HepG2 (cell line): ENCODE measurements around the gene COQ9. TPM values are rescaled to one million over a fixed set of nuclear protein-coding genes. Genes with fewer than 3 reads are reported as not detected.

Experiments used
- KLF16 ChIP-seq, 2 experiments: sonication (generic) in 1 of 2; formaldehyde crosslinking in 1 of 2; IDR thresholded peaks; 2 replicates each; pipeline versions ENCODE4 v1.6.1 to v1.8.0; 2016 to 2023; ENCODE audit warnings: missing genetic modification reagents in 2 of 2, missing compliant biosample characterization in 1 of 2
- NCOR1 ChIP-seq: fragments of 200-600 bp; sonication (generic); IDR thresholded peaks from 2 replicates; pipeline ENCODE4 v1.7.0; 2017; ENCODE audit warnings: antibody characterized with exemption, low read length, borderline replicate concordance
- REPIN1 ChIP-seq: sonication (generic); formaldehyde crosslinking; IDR thresholded peaks from 2 replicates; pipeline ENCODE4 v1.8.0; 2022; ENCODE audit warnings: missing genetic modification reagents, low read depth, mild to moderate bottlenecking, borderline replicate concordance
- RFX1 ChIP-seq: fragments of 450-650 bp; IDR thresholded peaks from 2 replicates; pipeline ENCODE4 v1.6.1; 2017
- RFX5 ChIP-seq: IDR thresholded peaks from 2 replicates; pipeline ENCODE4 v1.6.1; 2011; ENCODE audit warnings: low read depth, low read length, improper control_type of control experiment
- XRCC5 ChIP-seq: fragments of 200-400 bp; formaldehyde crosslinking; optimal IDR thresholded peaks from 2 replicates; pipeline ENCODE3; 2017; ENCODE audit warnings: mild to moderate bottlenecking, low read length
- YEATS2 ChIP-seq: sonication (generic); formaldehyde crosslinking; IDR thresholded peaks from 2 replicates; pipeline ENCODE4 v1.4.0; 2020; ENCODE audit warnings: missing genetic modification reagents, borderline replicate concordance
- ZNF337 ChIP-seq: sonication (generic); formaldehyde crosslinking; IDR thresholded peaks from 2 replicates; pipeline ENCODE4 v1.5.1; 2020; ENCODE audit warnings: missing genetic modification reagents, low read depth, mild to moderate bottlenecking, borderline replicate concordance
- ZNF562 ChIP-seq: sonication (generic); formaldehyde crosslinking; IDR thresholded peaks from 2 replicates; pipeline ENCODE4 v1.8.0; 2022; ENCODE audit warnings: missing genetic modification reagents, borderline replicate concordance
- ZNF616 ChIP-seq: sonication (generic); formaldehyde crosslinking; IDR thresholded peaks from 2 replicates; pipeline ENCODE4 v1.5.0; 2020; ENCODE audit warnings: low read depth, mild to moderate bottlenecking, missing genetic modification reagents
- ZNF619 ChIP-seq: sonication (generic); formaldehyde crosslinking; IDR thresholded peaks from 2 replicates; pipeline ENCODE4 v1.4.0; 2020; ENCODE audit warnings: mild to moderate bottlenecking, missing genetic modification reagents
- ZNF724P ChIP-seq: sonication (generic); formaldehyde crosslinking; IDR thresholded peaks from 2 replicates; pipeline ENCODE4 v1.8.0; 2022; ENCODE audit warnings: missing genetic modification reagents, borderline replicate concordance
- ZNF75D ChIP-seq: sonication (generic); formaldehyde crosslinking; IDR thresholded peaks from 2 replicates; pipeline ENCODE4 v1.8.1; 2023; ENCODE audit warnings: missing genetic modification reagents, mild to moderate bottlenecking, borderline replicate concordance
- ZZZ3 ChIP-seq: sonication (generic); formaldehyde crosslinking; IDR thresholded peaks from 2 replicates; pipeline ENCODE4 v1.4.0; 2020; ENCODE audit warnings: missing genetic modification reagents, mild to moderate bottlenecking, borderline replicate concordance
- polyA plus RNA-seq, 8 experiments: library from polyadenylated mRNA; depleted of rRNA in 3 of 8; stranded (reverse) in 7 of 8; unstranded in 1 of 8; fragments of >200 nt; fragmentation: Illumina TruSeq in 4 of 8; extraction: Trizol in 4 of 8; gene quantifications; 2 replicates each; pipeline versions ENCODE4 v1.2.1 to v1.2.3, GENCODE V29; 2011 to 2016; ENCODE audit warnings: low read depth in 4 of 8, missing spikeins in 1 of 8, mixed read lengths in 1 of 8; ENCODE audit not compliant: insufficient read depth in 1 of 8
- total RNA-seq, 5 experiments: library from RNA; depleted of rRNA; stranded (reverse); fragments of >200 nt; fragmentation: Illumina TruSeq; extraction: Trizol; gene quantifications; 2 replicates each; pipeline ENCODE4 v1.2.3, GENCODE V29; 2016; ENCODE audit warnings: low read depth in 1 of 5
- TF ChIP-seq, protein P1 (sequence below): sonication (generic); formaldehyde crosslinking; IDR thresholded peaks from 2 replicates; pipeline ENCODE4 v1.9.0; 2021; ENCODE audit warnings: missing genetic modification reagents, borderline replicate concordance
- TF ChIP-seq, protein P2 (sequence below): sonication (generic); formaldehyde crosslinking; IDR thresholded peaks from 2 replicates; pipeline ENCODE4 v1.4.0; 2020; ENCODE audit warnings: missing genetic modification reagents
- TF ChIP-seq, protein P3 (sequence below): conservative IDR thresholded peaks from 2 replicates; pipeline ENCODE4 v1.6.1; 2018; ENCODE audit warnings: missing genetic modification reagents
- TF ChIP-seq, protein P4 (sequence below): sonication (generic); formaldehyde crosslinking; IDR thresholded peaks from 2 replicates; pipeline ENCODE4 v1.4.0; 2020; ENCODE audit warnings: mild to moderate bottlenecking, low read depth, missing genetic modification reagents

The COQ9 gene
- total and polyA plus RNA-seq, 2 of the 13 experiments (the other 11 are each of a cell fraction or from before 2014, with no cell fraction given) = 57.5 to 108 TPM

DNA sequence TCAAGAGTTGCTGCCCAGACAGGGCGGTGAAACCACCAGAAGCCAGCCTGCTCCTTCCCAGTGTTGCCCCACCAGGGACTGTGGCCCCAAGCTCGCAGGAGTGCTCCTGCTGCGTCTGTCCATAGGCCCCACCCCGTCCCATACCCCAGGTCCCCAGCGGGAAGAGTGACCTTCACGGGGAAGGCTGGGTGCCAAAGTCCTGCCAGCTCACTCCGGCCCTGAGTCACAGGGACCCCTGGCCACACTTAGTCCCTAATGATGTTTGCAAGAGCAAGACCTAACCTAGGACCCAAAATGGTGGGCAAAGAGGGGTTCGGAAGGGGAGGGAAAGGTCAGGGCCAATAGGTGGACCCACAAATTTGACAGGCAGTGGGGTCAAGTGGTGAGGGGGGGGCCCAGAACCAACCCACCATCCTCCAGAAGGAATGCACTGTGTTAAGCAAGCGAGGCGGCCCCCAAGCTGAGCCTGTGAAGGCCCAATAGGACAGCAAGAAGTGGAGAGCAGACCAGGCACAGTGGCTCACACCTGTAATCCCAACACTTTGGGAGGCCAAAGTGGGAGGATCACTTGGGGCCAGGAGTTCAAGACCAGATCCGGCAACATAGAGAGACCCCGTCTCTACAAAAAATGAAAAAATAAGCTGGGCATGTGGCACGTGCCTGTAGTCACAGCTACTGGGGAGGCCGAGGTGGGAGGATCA lies 35.7 kb downstream of the COQ9 start (continued):
- TF ChIP-seq, protein P1, sequence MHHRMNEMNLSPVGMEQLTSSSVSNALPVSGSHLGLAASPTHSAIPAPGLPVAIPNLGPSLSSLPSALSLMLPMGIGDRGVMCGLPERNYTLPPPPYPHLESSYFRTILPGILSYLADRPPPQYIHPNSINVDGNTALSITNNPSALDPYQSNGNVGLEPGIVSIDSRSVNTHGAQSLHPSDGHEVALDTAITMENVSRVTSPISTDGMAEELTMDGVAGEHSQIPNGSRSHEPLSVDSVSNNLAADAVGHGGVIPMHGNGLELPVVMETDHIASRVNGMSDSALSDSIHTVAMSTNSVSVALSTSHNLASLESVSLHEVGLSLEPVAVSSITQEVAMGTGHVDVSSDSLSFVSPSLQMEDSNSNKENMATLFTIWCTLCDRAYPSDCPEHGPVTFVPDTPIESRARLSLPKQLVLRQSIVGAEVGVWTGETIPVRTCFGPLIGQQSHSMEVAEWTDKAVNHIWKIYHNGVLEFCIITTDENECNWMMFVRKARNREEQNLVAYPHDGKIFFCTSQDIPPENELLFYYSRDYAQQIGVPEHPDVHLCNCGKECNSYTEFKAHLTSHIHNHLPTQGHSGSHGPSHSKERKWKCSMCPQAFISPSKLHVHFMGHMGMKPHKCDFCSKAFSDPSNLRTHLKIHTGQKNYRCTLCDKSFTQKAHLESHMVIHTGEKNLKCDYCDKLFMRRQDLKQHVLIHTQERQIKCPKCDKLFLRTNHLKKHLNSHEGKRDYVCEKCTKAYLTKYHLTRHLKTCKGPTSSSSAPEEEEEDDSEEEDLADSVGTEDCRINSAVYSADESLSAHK = no peak
- TF ChIP-seq ZZZ3 = no peak
- no peak for TF ChIP-seq ZNF619 (CRISPR knock-in tag)
- peak; percentile 67; the same call in 1 of the 2 replicates for TF ChIP-seq NCOR1
- no peak for TF ChIP-seq ZNF562
- TF ChIP-seq ZNF724P (CRISPR knock-in tag) = peak; percentile 60; the same call in 1 of the 2 replicates
- TF ChIP-seq, protein P2, sequence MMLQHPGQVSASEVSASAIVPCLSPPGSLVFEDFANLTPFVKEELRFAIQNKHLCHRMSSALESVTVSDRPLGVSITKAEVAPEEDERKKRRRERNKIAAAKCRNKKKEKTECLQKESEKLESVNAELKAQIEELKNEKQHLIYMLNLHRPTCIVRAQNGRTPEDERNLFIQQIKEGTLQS (CRISPR knock-in tag) = peak; percentile 50; the same call in 1 of the 2 replicates
- no peak for TF ChIP-seq ZNF75D (CRISPR knock-in tag)
- TF ChIP-seq KLF16 (CRISPR knock-in tag; IDR thresholded peaks at IDR 0.05) = no peak
- peak; percentile 82 for TF ChIP-seq XRCC5
- TF ChIP-seq, protein P3, sequence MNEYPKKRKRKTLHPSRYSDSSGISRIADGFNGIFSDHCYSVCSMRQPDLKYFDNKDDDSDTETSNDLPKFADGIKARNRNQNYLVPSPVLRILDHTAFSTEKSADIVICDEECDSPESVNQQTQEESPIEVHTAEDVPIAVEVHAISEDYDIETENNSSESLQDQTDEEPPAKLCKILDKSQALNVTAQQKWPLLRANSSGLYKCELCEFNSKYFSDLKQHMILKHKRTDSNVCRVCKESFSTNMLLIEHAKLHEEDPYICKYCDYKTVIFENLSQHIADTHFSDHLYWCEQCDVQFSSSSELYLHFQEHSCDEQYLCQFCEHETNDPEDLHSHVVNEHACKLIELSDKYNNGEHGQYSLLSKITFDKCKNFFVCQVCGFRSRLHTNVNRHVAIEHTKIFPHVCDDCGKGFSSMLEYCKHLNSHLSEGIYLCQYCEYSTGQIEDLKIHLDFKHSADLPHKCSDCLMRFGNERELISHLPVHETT (CRISPR knock-in tag) = no peak
- TF ChIP-seq RFX5 = no peak
- TF ChIP-seq ZNF337 = 0 out of 2 replicates have a peak, but pooled peaks have one; percentile 39
- no peak for TF ChIP-seq YEATS2 (CRISPR knock-in tag)
- TF ChIP-seq, protein P4, sequence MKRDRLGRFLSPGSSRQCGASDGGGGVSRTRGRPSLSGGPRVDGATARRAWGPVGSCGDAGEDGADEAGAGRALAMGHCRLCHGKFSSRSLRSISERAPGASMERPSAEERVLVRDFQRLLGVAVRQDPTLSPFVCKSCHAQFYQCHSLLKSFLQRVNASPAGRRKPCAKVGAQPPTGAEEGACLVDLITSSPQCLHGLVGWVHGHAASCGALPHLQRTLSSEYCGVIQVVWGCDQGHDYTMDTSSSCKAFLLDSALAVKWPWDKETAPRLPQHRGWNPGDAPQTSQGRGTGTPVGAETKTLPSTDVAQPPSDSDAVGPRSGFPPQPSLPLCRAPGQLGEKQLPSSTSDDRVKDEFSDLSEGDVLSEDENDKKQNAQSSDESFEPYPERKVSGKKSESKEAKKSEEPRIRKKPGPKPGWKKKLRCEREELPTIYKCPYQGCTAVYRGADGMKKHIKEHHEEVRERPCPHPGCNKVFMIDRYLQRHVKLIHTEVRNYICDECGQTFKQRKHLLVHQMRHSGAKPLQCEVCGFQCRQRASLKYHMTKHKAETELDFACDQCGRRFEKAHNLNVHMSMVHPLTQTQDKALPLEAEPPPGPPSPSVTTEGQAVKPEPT (CRISPR knock-in tag) = peak; percentile 61; the same call in 1 of the 2 replicates
- TF ChIP-seq RFX1 = no peak
- TF ChIP-seq REPIN1 (CRISPR knock-in tag) = peak; percentile 91
- TF ChIP-seq ZNF616 = no peak
